NB4 (cell line): ENCODE measurements around the gene INMT.

ENCODE experiments used
- DNase-seq: peaks from one replicate; pipeline ENCODE4 v3.0.0; 2010; ENCODE audit warnings: low read depth
- H3K4me3 ChIP-seq: one replicate; pipeline ENCODE4 v1.5.1; 2011; ENCODE audit warnings: mild to moderate bottlenecking, low read depth, low read length, moderate library complexity
- CTCF ChIP-seq: IDR thresholded peaks from one replicate; pipeline ENCODE4 v1.5.1; 2012; ENCODE audit warnings: low read depth, low read length
- MYC ChIP-seq: IDR thresholded peaks from 2 replicates; pipeline ENCODE4 v1.6.1; 2011; ENCODE audit warnings: low read depth, low read length
- POLR2A ChIP-seq: IDR thresholded peaks from 2 replicates; pipeline ENCODE4 v1.6.1; 2011; ENCODE audit warnings: mild to moderate bottlenecking; ENCODE audit not compliant: insufficient read length; ENCODE audit errors: extremely low read depth
- TF ChIP-seq, protein P1 (sequence below): IDR thresholded peaks from 2 replicates; pipeline ENCODE4 v1.6.1; 2011; ENCODE audit warnings: low read depth, low read length

Gene INMT

GRCh38 chr7:30732606-30733005 is 19.3 kb upstream of the INMT start:
- no peak overlapping the region for H3K4me3 ChIP-seq
- TF ChIP-seq CTCF: no peak
- DNase-seq: no peak

GRCh38 chr7:30733216-30733615 is 18.7 kb upstream of the INMT start:
- DNase-seq: no peak
- no peak overlapping the region for H3K4me3 ChIP-seq
- TF ChIP-seq MYC: no peak

GRCh38 chr7:30733691-30734090 is 18.2 kb upstream of the INMT start:
- H3K4me3 ChIP-seq: no peak overlapping the region
- TF ChIP-seq POLR2A (no peak), CTCF (no peak), MYC (no peak)
- TF ChIP-seq, protein P1, sequence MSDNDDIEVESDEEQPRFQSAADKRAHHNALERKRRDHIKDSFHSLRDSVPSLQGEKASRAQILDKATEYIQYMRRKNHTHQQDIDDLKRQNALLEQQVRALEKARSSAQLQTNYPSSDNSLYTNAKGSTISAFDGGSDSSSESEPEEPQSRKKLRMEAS: no peak
- DNase-seq: no peak

- DNase-seq: no peak
- no peak overlapping the region for H3K4me3 ChIP-seq
- TF ChIP-seq MYC (no peak), POLR2A (no peak), CTCF (no peak)
- TF ChIP-seq, protein P1: no peak
Observed at GRCh38 chr7:30734497-30734896, 17.4 kb upstream of the INMT start.

DNA sequence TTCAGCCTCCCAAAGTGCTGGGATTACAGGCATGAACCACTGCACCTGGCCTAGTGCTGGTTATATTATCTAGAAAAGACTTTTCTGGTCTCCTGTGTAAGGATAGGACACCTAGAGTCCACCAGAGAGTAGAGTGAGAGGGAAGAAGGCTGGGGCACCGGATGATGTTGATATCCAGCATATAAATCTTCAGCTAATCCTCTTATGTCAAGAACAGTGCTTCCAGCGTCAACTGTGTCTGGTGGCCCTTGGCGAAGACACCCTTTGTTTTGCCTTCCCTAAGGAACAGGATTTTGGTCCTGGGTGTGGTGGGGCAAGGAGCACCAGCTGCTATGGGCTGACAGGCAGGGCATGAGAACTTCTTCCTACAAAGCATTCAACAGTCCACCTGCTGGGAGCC is 16.3 kb upstream of the INMT start:
- no peak for DNase-seq
- no peak for TF ChIP-seq MYC
- TF ChIP-seq POLR2A: no peak
- TF ChIP-seq CTCF: no peak
- TF ChIP-seq, protein P1: no peak
- H3K4me3 ChIP-seq: no peak overlapping the region

- DNase-seq: no peak
- no peak overlapping the region for H3K4me3 ChIP-seq
- no peak for TF ChIP-seq POLR2A
- TF ChIP-seq, protein P1: no peak
- TF ChIP-seq MYC: no peak
- TF ChIP-seq CTCF: no peak
Observed at GRCh38 chr7:30736291-30736690, 15.6 kb upstream of the INMT start.
